Heart left ventricle (tissue), 16 donors: ENCODE data around the gene STIP1. TPM values are rescaled to one million over a fixed set of nuclear protein-coding genes. Genes with fewer than 3 reads are reported as not detected.

Experiments
- ATAC-seq, 4 donors: fragments of 200-7000 bp; cut with Tn5 transposase; one replicate each; pipeline ENCODE4 v1.9.1; 2020 to 2022; ENCODE audit warnings: moderate library complexity in 4 of 4, mild to moderate bottlenecking in 3 of 4, moderate number of reproducible peaks in 1 of 4
- DNase-seq, 5 donors: peaks; one replicate each; pipeline ENCODE4 v3.0.0-alpha.2; 2020
- H3K27ac ChIP-seq, 12 donors: fragments of 200-600 bp; sonication (generic) in 4 of 12; one replicate each; pipeline versions ENCODE4 v1.5.0 to v1.8.0; 2016 to 2022; ENCODE audit warnings: mild to moderate bottlenecking in 2 of 12
- H3K27me3 ChIP-seq, 9 donors: fragments of 200-600 bp; sonication (generic) in 2 of 9; one replicate each; pipeline versions ENCODE4 v1.5.1 to v1.8.0; 2016 to 2022; ENCODE audit warnings: mild to moderate bottlenecking in 3 of 9
- H3K36me3 ChIP-seq, 9 donors: fragments of 200-600 bp; sonication (generic) in 2 of 9; one replicate each; pipeline versions ENCODE4 v1.5.0 to v1.8.0; 2018 to 2022; ENCODE audit warnings: mild to moderate bottlenecking in 2 of 9
- H3K4me1 ChIP-seq, 12 donors: fragments of 200-600 bp; sonication (generic) in 4 of 12; one replicate each; pipeline versions ENCODE4 v1.5.0 to v1.8.0; 2016 to 2022; ENCODE audit warnings: mild to moderate bottlenecking in 3 of 12
- H3K4me3 ChIP-seq, 12 donors: fragments of 200-600 bp; sonication (generic) in 4 of 12; one replicate each; pipeline versions ENCODE4 v1.5.0 to v1.8.0; 2017 to 2022; ENCODE audit warnings: mild to moderate bottlenecking in 9 of 12, moderate library complexity in 4 of 12
- H3K9me3 ChIP-seq, 12 donors: fragments of 200-600 bp; sonication (generic) in 4 of 12; one replicate each; pipeline versions ENCODE4 v1.5.0 to v1.8.0; 2016 to 2022; ENCODE audit warnings: mild to moderate bottlenecking in 1 of 12
- CTCF ChIP-seq, 12 donors: fragments of 200-600 bp; sonication (generic) in 4 of 12; IDR thresholded peaks; one replicate each; pipeline versions ENCODE4 v1.5.0 to v1.8.0; 2018 to 2022; ENCODE audit warnings: antibody characterized with exemption in 12 of 12, mild to moderate bottlenecking in 5 of 12
- POLR2A ChIP-seq, 2 donors: fragments of 450-650 bp; IDR thresholded peaks; one replicate each; pipeline ENCODE4 v1.6.1; 2017; ENCODE audit warnings: antibody characterized with exemption in 2 of 2, mild to moderate bottlenecking in 2 of 2, moderate library complexity in 2 of 2
- WGBS, 4 donors: extraction: QIAGEN DNeasy Blood & Tissue Kit in 2 of 4; methylation state at CpG; one replicate each; pipeline versions ENCODE4 v1.1.5 to v1.1.7; 2013 to 2018; 5-methylcytosine and 5-hydroxymethylcytosine counted together
- intact Hi-C, 10 donors: fragments of 100-400 bp; cut with DNase I; formaldehyde crosslinking; loops; one replicate each; pipeline versions ENCODE4 v1.11.1 to v1.14.2; 2022
- polyA plus RNA-seq, 2 donors: library from polyadenylated mRNA; stranded (reverse); fragments of 200-250 nt; gene quantifications; one replicate each; pipeline ENCODE4 v1.2.3, GENCODE V29; 2013
- total RNA-seq, 9 donors: library from RNA; depleted of rRNA in 2 of 9; stranded (reverse); fragments of >200 nt in 2 of 9; fragmentation: NEBNext Ultra II Directional in 3 of 9; extraction: Animal tissue kit (Norgen Biotek cat#: 25700) in 3 of 9; gene quantifications; one replicate each; pipeline versions ENCODE4 v1.1.0 to v1.2.4, GENCODE V29; 2016 to 2023
- donor health status: ischemic (EF 13 %, LVEDD 7.1; RV severe dilation, severe dysfunction).
- donor health status: healthy with polysubstance abuse.
- donor health status: DM: no; HTN: yes; CAD: no.
- donor health status: DM: no; HTN: no; CAD: no.
- donor health status: ischemic (EF 25% LVEDD 6.9; RV normal size, moderate dysfunction).
- donor health status: ischemic (EF 25% LVEDD 5.7; RV mildly dilated, moderate dysfunction).
- donor health status: healthy.
- donor health status: DM: yes; HTN: yes; CAD: no.
- donor health status: ischemic (EF 35%, LVEDD 5.7; RV mildly dilated, moderate dysfunction).
- donor health status: nonischemic (EF 11% LVEDD 7.7; RV severe dilation, severe dysfunction).
- donor health status: DM: yes; HTN: yes; CAD: no.
- donor health status: PGD.
- donor health status: ischemic (EF 29% LVEDD 5.4; RV normal size, mild dysfunction).
- donor health status: nonischemic (EF 23%, LVEDD 6.1; RV moderate dilation, normal function).

STIP1 gene
- total and polyA plus RNA-seq, 11 donors: 68.8 to 175 (median 88.8) TPM

- no peaks in the 10 kb centered on the region for H3K36me3 ChIP-seq
- intact Hi-C loops: no loop called here
- H3K4me3 ChIP-seq: peak within 1 kb of the TSS; percentile 59 to 96 (median 79)
- whole genome bisulfite sequencing, 4 donors: 0 to 4% (median 1%) methylated on average over 20 to 92 of the region's 92 CpGs
- no peak for TF ChIP-seq CTCF (IDR thresholded peaks at IDR 0.05)
- TF ChIP-seq POLR2A (IDR thresholded peaks at IDR 0.05): peak; percentile 38 to 82
- H3K27ac ChIP-seq: peak within 1 kb of the TSS; percentile 65 to 92 (median 86)
- DNase-seq (peak; percentile 84 to 92 (median 87)), ATAC-seq (peak; percentile 69 to 89 (median 88))
- peaks cover 0 to 29% (median 17%) of the 10 kb centered on the region in 12 donors for H3K4me1 ChIP-seq
- H3K27me3 ChIP-seq: no peaks in the 10 kb centered on the region
- no peaks in the 10 kb centered on the region for H3K9me3 ChIP-seq
Measured at GRCh38 chr11:64165842-64166635, 19.9 kb upstream of the STIP1 start, which contains the start of gene MACROD1. Gene MACROD1, minus strand, starts transcription at chr11:64166113. Its CDS starts 119 bp downstream, at chr11:64165994.

GRCh38 chr11:64170419-64170818 lies 15.6 kb upstream of the STIP1 start:
- no peak for ATAC-seq
- 88 to 95% (median 92%) methylated on average over 4 of the region's 4 CpGs for WGBS, 4 donors

GRCh38 chr11:64173616-64174355 lies 12.2 kb upstream of the STIP1 start:
- intact Hi-C loops: no loop called here
- TF ChIP-seq POLR2A (IDR thresholded peaks at IDR 0.05): no peak
- no peak for TF ChIP-seq CTCF (IDR thresholded peaks at IDR 0.05)
- Histone ChIP-seq H3K36me3 (no peaks in the 10 kb centered on the region), H3K9me3 (peaks cover 0 to 7% (median 0%) of the 10 kb centered on the region in 12 donors), H3K27me3 (no peaks in the 10 kb centered on the region), H3K4me3 (no peak overlapping the region), H3K4me1 (no peaks in the 10 kb centered on the region), H3K27ac (no peak overlapping the region)
- peak in 1 of 4 donors; percentile 39 for ATAC-seq
- WGBS, 4 donors: 90 to 91% (median 90%) methylated on average over 4 of the region's 4 CpGs
- no peak for DNase-seq

More at GRCh38 chr11:64170419-64170818, 15.6 kb upstream of the STIP1 start:
- intact Hi-C loops: no loop called here
- no peaks in the 10 kb centered on the region for H3K36me3 ChIP-seq
- no peak overlapping the region for H3K4me3 ChIP-seq
- DNase-seq: no peak
- peaks cover 0 to 7% (median 0%) of the 10 kb centered on the region in 12 donors for H3K9me3 ChIP-seq
- no peak overlapping the region for H3K27ac ChIP-seq
- H3K27me3 ChIP-seq: no peaks in the 10 kb centered on the region
- peaks cover 0 to 14% (median 5%) of the 10 kb centered on the region in 12 donors for H3K4me1 ChIP-seq
- TF ChIP-seq POLR2A (IDR thresholded peaks at IDR 0.05) (no peak), CTCF (IDR thresholded peaks at IDR 0.05) (no peak)

GRCh38 chr11:64176751-64177150 lies 9.2 kb upstream of the STIP1 start:
- WGBS, 4 donors: 80 to 91% (median 83%) methylated on average over 8 of the region's 8 CpGs
- intact Hi-C loops: no loop called here
- no peak overlapping the region for H3K27ac ChIP-seq
- ATAC-seq: no peak
- H3K36me3 ChIP-seq: peaks cover 0 to 2% (median 0%) of the 10 kb centered on the region in 9 donors
- H3K4me3 ChIP-seq: no peak overlapping the region
- TF ChIP-seq POLR2A (IDR thresholded peaks at IDR 0.05) (no peak), CTCF (IDR thresholded peaks at IDR 0.05) (no peak)
- H3K9me3 ChIP-seq: peaks cover 0 to 7% (median 0%) of the 10 kb centered on the region in 12 donors
- H3K27me3 ChIP-seq: no peaks in the 10 kb centered on the region
- H3K4me1 ChIP-seq: peaks cover 2 to 19% (median 13%) of the 10 kb centered on the region in 12 donors
- no peak for DNase-seq
